GM19468 (cell line): Measurements from ENCODE around the gene FEM1C.

Source experiments
- ATAC-seq: cut with Tn5 transposase; IDR thresholded peaks from one replicate; pipeline ENCODE4 v1.9.1; 2021; ENCODE audit warnings: mild to moderate bottlenecking, moderate library complexity, moderate number of reproducible peaks; ENCODE audit not compliant: unreplicated experiment; ENCODE audit errors: extremely low read depth

The FEM1C gene

DNA sequence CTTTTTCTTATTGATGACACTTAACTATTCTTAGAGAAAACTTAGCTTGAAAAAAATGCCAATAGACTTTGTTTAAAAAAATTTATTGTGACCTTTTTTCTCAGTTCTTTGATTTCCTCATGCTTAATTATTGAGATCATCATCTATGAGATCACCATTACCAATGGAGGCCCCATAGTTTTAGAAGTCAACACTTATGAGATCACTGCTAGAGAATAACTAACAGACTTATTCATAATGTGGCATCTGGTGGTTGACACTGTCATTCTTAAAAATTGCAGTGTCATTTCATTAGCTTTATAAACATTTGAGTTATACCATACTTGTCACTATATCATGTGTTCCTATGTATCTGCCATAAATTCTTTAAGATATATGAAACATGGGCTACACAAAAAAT, 14.9 kb upstream of the FEM1C start:
- ATAC-seq: no peak

DNA sequence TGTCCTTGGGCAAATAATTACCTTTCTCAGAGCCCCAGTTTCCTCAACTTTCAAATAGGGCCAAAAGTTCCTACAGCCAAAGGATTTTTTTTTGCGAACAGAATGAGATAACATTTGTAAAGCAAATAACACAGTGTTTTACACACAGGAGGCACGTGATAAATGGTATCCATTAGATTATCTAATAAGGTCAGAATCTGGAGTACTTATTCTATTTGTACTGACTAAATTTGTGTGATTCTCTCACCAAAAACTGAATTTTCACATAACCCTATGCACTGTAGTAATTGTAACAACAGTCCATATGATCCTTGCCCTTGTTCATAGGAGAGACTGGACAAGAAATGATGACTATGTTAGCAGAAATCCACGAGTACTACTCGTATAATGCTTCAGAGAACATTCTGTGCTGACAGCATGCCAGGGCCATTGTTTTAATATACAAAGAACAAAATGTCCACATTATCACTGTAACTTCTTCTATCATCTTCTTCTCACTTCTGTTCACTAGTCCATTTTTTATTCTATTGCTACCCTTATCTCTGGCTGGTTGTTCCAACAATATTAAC, 13.9 kb upstream of the FEM1C start:
- ATAC-seq: no peak

DNA sequence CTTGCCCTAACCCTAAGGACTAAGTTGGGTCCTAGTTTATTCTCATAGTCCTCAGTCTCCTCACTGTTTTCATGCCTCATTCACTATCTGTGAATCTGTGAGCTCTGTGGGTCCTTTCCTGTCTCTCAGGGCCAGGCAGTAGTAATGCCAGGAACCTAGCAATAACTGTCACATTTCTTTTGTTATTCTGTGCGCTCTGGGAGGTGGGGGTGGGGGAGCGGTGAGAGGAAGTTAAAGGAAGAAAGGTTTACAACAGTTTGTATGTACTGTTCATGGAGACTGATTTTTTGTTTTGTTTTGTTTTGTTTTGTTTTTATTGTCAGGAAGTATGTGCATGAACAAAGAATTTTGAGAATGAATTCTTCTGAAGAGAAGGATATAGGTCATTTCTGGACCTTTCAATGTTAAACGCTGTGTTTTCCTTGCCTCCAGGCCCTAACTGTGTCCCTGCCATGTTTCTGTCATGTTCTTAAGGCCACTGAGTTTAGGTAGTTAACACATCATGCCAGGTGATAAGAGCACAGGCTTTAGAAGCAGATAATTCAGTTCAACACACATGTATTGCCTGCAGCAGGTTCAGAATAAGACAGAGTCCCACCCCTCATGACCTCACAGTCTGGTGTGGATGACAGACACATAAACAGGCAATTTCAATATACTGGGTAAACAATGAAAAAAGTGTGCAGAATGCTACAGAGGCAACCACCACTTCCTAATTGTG, 13.3 kb upstream of the FEM1C start:
- ATAC-seq: no peak

DNA sequence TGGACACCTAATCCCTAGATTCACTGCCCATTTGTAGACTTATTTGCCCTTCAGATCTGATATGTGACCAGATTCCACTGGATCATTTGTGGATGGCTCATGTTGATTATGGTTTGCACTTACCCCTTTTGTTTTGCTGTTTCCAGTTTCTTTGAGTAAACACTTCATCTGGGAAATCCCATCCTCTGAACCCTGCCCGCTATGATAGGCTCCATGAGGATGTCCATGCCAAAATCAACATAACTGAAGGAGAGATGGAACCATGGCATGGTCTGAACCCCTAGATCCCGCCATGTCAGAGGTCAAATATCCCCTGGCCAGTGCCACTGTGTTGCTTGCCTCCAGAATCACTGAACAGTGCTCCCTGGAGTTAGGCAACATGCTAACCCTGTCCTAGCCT, 11.7 kb upstream of the FEM1C start:
- no peak for ATAC-seq

DNA sequence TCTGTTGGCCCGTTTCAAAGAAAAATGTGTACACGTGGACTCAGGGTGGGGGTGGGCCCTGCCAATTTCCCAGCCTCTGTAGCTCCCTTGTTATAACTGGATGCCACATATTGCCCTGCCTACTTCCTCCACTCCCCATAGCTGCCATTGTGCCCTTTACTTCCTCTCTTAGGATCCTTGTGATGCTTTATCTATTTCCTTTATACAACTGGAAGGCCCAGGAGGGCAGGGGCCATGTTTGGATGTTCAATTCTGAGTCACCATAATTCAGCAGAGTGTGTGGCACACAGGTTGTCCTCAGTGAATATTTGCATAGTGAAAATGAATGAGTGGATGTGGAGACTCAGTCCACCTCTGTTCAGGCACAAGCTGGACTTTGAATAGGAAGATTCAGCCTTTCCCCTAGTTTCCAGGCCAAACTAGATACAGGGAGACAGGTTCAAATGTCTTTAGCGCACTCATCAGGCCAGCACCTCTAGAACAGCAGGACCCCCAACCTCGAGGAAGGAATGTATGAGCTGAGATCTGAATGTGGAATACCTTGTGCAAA, 10.6 kb upstream of the FEM1C start:
- no peak for ATAC-seq

DNA sequence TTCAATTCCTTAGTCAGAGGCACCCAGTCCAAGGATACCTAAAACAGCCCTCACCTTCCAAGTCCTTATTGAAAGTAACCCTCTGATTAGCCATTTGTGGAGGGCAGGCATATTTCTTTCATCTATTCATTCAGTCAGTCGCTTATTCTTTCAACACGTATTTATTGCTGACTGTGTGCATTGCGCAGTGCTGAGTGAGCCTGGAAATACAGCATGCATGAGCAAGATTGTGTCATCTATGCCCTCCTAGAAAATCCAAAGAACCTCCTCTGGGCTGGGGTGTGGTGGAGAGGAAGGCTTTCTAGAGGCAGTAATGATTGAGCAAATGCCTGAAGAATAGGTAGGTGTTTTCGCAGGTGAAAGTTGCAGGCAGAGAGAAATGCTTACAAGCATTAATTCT, 8.5 kb upstream of the FEM1C start:
- ATAC-seq: no peak

DNA sequence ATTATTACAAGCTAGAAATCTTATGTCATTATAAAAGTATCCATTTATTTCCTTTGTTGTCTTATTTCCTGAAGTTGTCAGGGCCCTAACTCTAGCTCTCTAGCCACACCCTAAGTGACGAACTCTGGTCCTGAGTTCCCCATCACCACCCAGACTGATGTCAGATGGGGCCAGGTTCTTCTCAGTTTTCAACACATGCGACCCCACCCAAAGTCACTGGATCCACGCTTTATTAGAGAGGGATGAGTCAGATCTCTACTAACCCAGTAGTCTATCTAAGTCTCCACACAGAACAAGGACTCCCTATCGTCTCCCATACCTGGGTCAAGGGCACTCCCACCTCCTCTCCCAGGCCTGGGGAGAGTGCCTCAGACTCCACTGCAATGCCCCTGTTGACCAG, 6.8 kb upstream of the FEM1C start:
- no peak for ATAC-seq

DNA sequence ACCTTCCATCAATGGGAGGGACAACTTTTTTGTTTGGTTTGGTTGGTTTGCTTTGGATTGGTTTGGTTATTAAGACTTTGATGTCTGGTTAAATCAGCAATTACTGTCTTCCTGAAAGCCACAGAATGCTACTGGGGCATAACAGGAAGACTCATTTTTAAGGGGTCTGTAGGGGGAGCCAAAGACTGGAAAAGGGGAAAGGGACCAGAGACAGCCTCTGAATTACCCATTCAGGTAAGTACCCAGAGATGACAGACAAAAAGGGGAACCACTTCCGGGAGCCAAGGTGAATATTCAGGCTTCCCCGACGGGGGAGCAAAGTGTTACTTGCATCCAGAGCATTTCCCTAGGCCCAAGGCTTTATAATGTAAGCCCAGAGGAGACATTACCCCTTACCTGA, 4.6 kb upstream of the FEM1C start:
- ATAC-seq: no peak

DNA sequence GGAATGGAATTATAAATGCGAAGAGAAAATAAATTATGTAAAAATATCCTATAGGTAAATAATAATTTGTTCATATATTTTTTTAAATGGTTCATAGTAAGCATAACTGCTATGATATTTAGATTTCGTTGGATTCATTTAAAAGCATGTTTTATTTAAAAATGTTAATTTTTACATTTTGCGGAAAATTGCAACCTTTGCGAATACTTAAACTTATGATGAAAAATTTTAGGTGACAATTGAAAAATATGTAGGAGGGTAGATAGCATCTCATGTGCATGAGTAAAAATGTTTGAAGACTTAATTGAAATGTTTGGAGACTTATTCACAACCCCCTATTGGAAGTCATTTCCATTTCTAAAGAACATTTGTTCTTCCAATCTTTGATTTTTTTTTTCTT, 4.1 kb upstream of the FEM1C start:
- no peak for ATAC-seq

DNA sequence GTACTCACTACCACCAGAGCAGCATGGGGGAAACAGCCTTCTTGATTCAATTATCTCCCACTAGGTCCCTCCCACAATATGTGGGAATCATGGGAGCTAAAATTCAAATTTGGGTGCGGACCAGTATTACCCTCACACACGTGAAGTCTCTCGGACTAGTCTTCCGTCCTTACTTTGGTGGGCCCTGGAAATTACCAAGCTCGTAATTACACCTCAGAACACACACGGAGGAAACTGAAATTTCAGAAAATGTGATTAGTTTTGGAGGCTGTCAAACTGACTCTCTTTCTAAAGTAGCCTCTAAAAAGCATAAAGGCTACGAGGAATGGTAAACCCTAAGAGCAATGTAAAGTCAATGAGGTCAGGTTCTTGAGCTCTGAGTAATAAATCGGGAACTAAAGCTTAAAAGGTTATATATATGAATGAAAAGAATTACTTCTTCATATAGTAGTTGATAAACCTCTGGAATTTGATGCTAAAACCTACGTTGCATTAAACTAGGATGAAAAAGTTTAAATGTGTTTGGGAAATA, 842 bp upstream of the FEM1C start:
- no peak for ATAC-seq

DNA sequence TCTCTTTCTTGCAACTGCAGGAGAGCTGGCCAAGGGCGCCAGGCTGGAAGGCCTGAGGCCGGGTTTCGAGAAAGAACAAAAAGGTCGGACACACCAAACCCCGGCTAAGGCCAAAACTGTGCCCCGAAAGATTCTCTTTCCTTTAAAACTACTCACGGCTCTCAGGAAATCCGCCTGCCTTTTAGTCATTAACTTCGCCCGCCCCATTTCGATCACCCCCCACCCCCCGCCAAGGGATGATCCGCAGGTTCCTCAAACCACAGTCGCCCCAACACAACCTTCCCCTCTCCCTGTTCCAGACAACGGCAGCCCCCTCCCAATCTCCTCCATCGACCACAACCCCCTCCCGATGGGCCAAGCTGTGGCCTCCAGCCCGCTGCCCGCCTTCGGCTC, 536 bp downstream of the FEM1C start:
- ATAC-seq: no peak

DNA sequence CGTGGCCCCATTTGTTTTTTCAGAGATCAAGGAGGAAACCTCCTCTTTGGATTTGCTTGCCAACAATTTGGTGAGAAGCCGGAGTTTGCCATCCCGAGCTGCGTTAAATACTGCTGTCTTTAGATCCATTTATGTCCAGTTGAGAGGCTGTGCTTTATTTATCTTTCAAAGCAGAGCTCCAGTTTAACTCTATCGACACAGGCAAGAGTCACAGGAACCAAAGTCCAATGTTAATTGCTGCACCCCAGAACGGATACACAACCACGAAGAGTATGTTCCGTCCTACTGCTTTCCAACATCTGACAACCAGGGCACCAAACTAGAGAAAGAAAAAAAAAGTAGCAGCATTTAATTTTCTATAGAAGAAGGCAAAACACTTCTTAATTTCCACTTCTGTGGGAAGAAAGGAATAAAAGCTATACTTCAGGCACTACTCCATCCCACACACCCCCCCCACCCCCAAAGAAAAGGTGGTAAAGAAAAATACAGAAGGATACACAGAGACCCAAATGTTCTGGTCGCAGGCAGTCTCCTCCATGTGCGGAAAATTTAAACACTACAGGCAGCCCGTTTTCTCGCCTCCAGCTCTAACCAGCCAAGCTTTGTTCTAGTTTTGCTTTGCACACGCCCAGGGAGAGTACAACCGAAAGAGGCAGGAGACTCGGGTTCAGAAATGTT, 1.1 kb downstream of the FEM1C start:
- ATAC-seq: peak; percentile 44

DNA sequence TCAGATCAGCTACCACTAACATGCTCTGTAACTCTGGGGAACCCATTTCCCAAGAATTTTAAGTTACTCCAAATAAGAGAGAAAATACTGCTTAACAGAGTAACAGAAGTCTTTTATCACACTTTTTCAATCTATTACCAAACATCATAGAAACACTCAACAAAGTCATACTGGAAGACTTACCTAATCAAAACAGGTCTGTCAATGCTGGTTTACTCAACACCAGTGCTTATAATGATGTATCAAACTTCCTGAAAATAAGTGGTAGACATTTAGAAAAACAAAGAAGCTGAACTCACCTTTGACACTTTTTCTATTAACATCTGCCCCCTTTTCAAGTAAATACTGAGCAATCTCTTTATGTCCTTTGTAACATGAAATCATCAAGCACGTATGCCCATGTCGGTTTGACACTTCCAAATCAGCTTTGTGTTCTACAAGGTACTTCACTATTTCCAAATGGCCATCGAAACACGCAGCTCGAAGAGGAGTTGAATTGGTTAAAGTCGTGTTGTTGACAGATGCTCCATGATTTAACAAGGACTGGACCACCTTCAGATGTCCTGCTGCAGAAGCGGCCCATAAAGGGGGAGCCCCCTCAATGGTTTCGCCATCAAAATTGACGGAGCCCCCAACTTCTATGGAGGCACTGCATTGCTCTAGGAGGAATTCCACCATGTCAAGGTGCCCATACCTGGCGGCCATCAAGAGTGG, 1.8 kb downstream of the FEM1C start:
- ATAC-seq: no peak

DNA sequence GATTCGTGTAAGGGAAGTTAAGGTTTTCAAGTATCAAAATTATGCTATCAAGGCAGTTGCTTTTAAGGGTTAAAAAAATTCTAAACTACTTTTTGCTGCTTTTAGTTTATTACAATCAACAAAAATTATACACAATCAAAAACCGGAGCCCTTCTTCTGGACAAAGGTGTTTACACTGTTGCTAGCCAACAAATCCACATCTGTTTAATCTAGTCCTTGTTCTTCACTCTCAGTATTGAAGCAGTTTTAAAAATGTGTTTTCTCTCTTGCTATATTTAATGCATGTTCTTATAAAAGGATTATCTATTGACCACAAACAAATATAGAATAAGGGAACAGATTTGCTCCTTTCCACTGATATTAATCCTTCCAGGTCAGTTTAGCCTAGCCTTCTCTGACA, 2.5 kb downstream of the FEM1C start:
- ATAC-seq: no peak

DNA sequence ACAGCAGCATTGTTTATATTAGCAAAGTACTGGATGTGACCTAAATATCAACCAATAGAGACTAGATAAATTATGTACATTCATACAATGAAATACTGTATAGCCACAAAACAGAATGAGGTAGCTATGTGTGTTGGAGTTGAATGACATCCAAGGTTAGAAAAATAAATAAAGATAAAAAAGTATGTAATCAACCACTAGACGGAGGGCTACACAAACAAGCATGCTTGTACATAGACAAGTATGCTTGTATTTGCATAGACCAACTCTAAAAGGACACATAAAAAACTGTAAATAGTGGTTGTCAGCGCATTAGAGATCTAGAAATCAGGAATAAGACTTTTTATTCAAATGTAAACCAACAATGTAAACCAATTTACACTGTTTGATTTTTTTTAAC, 3.0 kb downstream of the FEM1C start:
- no peak for ATAC-seq

DNA sequence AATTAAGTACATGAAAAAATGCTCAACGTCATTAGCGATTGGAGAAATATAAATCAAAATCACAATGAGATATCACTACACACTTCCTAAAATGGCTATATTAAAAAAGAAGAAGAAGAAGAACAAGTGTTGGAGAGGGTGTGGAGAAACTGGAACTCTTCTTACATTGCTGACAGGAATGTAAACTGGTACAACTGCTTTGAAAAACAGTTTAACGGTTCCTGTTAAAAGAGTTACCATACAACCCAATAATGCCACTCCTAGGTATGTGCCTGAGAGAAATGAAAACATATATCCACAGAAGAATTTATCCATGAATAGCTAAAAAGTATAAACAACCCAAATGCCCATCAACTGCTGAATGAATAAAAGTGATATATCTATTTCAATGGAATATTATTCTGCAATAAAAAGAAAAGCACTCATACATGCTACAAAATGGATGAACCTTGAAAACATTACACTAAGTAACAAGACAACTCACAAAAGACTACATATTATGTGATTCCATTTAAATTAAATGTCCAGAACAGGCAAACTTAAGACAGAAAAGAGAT, 9.0 kb downstream of the FEM1C start:
- no peak for ATAC-seq

DNA sequence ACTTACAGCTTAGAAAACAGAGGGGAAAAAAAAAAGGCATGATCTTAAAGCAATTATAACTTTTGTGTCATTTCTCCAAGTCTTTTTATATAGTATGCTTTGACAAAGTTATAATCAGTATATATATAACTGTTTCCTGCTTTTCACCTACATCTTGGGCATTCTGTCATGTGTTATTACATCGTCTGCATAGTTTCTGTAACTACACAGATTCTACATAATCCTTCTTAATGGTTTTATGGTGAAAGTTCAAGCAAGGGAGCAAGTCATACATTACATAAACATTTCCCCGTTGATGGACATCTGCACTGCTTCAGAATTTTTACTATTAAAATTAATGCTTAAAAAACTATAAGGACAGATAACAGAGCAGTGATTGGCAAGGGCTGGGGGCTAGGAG, 12.1 kb downstream of the FEM1C start:
- no peak for ATAC-seq

DNA sequence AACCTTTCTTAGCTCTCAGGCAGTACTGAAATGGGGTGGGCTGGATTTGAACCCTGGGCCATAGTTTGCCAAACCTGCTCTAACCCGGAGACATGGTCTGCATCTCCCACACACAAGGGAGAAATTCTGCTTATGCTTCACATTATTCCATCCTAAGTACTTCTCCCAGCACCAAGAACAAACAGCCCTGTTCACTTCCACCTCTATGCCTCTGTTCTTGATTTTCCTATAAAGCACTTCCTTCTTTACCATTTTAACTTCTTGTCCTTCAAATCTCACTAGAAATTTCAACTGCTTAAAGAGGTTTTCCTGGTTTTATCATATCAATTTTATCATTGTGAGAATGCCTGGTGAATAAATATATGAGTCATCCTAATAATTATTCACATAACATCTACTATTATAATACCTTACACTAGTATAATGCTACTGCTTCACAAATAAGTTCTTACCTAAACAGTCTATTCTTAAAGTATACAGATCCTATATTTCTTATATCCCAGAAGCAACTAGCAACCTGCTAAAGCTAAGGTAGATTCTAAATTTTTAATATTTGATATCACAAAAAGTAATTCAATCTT, 12.7 kb downstream of the FEM1C start:
- ATAC-seq: no peak

DNA sequence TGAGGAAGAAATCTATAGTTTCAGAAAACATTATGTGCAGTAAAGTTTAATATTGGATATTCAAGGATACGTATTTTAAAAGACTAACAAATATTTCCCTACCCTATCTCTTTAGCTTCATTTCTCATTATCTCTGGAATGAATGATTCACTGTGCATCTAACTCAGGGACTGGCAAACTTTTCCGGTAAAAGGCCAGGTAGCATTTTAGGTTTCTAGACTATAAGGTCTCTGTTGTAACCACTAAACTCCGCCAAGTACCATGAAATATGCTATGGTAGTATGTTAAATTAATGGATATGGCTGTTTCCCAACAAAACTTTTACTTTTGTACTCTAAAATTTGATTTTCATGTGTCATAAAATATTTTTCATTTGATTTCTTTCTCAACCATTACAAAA, 13.2 kb downstream of the FEM1C start:
- ATAC-seq: no peak

DNA sequence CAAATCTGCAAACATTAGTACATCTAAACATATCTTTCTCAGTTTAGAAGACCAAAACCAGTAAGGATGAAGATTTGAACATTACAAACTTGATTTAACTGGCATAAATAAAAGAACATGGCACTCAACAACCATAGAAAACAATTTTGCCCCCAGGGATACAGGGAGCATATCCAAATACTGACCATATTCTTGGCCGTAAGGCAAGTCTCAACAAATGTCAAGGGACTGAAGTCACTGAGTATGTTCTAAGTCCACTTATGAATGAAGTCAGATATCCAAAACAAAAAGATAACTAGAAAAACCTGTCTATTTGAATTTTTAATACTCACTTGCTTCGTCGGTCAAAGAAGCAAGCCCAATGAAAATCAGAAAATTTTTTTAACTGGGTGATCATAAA, 14.1 kb downstream of the FEM1C start:
- ATAC-seq: no peak
